Epithelial cell of alveolus of lung (primary cell): ENCODE results near the gene LIN28A. TPM values are rescaled to one million over a fixed set of nuclear protein-coding genes. Genes with fewer than 3 reads are reported as not detected.

Experiments used
- total RNA-seq: library from RNA; depleted of rRNA; stranded (reverse); fragments of >200 nt; gene quantifications from 2 replicates; pipeline ENCODE4 v1.2.1, GENCODE V29; 2015

LIN28A gene
- not detected in 2 replicates for total RNA-seq

GRCh38 chr1:26410706-26411623, at the start of gene LIN28A:
Gene LIN28A (plus strand): TSS chr1:26410817. CDS start chr1:26410892, 75 bp downstream.

GRCh38 chr1:26372611-26373010, 38.0 kb upstream of the LIN28A start, which contains the start of gene ZNF683:
Gene ZNF683 (minus strand): TSS chr1:26372750. CDS start chr1:26368571, 4,179 bp downstream.

DNA sequence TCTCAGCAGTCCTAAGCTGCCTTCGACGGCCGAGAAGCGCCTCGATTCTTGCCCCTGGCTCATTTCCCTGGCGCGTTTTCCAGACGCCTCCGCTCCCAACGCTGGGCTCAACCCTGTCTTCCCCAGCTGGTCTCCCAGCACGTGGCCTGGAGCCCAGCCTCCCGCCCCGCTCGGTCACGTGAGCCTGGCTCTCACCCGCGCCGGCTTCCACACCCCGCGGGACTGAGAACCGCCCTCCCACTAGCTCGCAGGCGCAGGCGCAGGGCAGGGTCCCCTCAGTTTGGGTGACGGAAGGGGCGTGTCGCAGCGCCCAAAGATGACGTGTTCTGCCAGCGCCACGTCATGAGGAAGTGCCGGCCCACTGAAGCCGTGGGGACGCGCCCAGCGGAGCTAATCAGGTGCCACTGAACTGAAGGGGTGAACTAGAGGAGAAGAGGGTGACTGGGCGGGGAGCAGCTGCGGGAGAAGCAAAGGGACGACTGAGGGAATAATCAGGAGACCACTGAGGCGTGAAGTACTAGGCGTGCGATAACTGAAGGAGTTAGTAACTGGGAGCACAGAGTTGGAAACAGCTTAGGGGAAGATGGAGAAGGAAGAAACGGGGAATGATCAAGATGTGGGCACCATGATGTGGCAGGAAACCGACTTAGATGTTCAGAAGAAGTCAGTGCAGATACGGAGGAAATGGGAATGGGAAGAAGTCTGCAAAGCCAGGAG, 21.5 kb downstream of the LIN28A start, which contains the start of gene DHDDS:
TSS of gene DHDDS (plus strand) at position 343 of the 717 bp plus-strand sequence. CDS start 625 bp downstream, outside the sequence.

GRCh38 chr1:26472320-26472900, 61.8 kb downstream of the LIN28A start, which contains the start of gene HMGN2:
Gene HMGN2 (plus strand): TSS chr1:26472440. CDS start chr1:26472613, 173 bp downstream.

Other genes starting within 250 kb of the LIN28A start
- not detected in 2 replicates for gene C1orf232, start 241.9 kb upstream of the LIN28A start, total RNA-seq
- 36.7 and 51.8 TPM in 2 replicates for gene ZNF593, start 240.9 kb upstream of the LIN28A start, total RNA-seq
- not detected in 2 replicates for gene ZNF593OS, start 239.0 kb upstream of the LIN28A start, total RNA-seq
- 0.52 TPM in 1 of 2 replicates, not detected in the other for gene CNKSR1, start 233.3 kb upstream of the LIN28A start, total RNA-seq
- not detected in 2 replicates for gene CATSPER4, start 220.2 kb upstream of the LIN28A start, total RNA-seq
- gene CEP85, start 176.6 kb upstream of the LIN28A start, total RNA-seq: 4.6 and 5.4 TPM in 2 replicates
- 89.3 and 181 TPM in 2 replicates for gene SH3BGRL3, start 130.7 kb upstream of the LIN28A start, total RNA-seq
- 2.7 and 7.5 TPM in 2 replicates for gene UBXN11, start 104.2 kb upstream of the LIN28A start, total RNA-seq
- gene CD52, start 92.9 kb upstream of the LIN28A start, total RNA-seq: not detected in 2 replicates
- gene CRYBG2, start 56.7 kb upstream of the LIN28A start, total RNA-seq: 0.26 TPM in 1 of 2 replicates, not detected in the other
- gene ZNF683, start 38.1 kb upstream of the LIN28A start, total RNA-seq: not detected in 2 replicates
- gene DHDDS, start 21.5 kb downstream of the LIN28A start, total RNA-seq: 27.9 and 44.2 TPM in 2 replicates
- gene HMGN2, start 61.6 kb downstream of the LIN28A start, total RNA-seq: 355 and 402 TPM in 2 replicates
- 3.8 and 12.0 TPM in 2 replicates for gene RPS6KA1, start 118.9 kb downstream of the LIN28A start, total RNA-seq